HEK293 (cell line): ENCODE results near the gene DFFA.

Source experiments
- CTCF ChIA-PET: fragments of 350-600 bp; formaldehyde crosslinking; extraction: SDS; loops from one replicate; lab custom pipeline; 2021; ENCODE audit warnings: antibody characterized with exemption; lab: Yijun Ruan, JAX
- POLR2A ChIA-PET: fragments of 300-600 bp; formaldehyde crosslinking; extraction: SDS; loops from one replicate; lab custom pipeline; 2020; ENCODE audit warnings: antibody characterized with exemption, inconsistent platforms; lab: Yijun Ruan, JAX
- H3K27ac ChIP-seq: fragments of 200-500 bp; sonication (Bioruptor generic); 2 replicates; pipeline ENCODE4 v1.5.1; 2014; ENCODE audit warnings: low read depth, low read length, control low read depth, inconsistent platforms; ENCODE audit errors: extremely low read depth
- H3K36me3 ChIP-seq, 2 experiments: fragments of 200-500 bp in 1 of 2; sonication (Bioruptor generic) in 1 of 2; 1 replicate in 1 of 2; 2 replicates in 1 of 2; pipeline ENCODE4 v1.5.1; 2014 to 2017; ENCODE audit warnings: inconsistent platforms in 2 of 2, low read length in 2 of 2; ENCODE audit not compliant: control insufficient read depth in 2 of 2, insufficient read depth in 1 of 2
- H3K4me1 ChIP-seq: fragments of 200-500 bp; sonication (Bioruptor generic); 2 replicates; pipeline ENCODE4 v1.5.1; 2014; ENCODE audit warnings: mild to moderate bottlenecking, low read length, inconsistent platforms; ENCODE audit not compliant: control insufficient read depth, insufficient read depth
- H3K4me3 ChIP-seq: 2 replicates; pipeline ENCODE4 v1.5.1; 2011; ENCODE audit warnings: low read depth, mild to moderate bottlenecking, control low read depth, low read length, moderate library complexity
- H3K9me3 ChIP-seq: fragments of 200-500 bp; sonication (Bioruptor generic); 2 replicates; pipeline ENCODE4 v1.5.1; 2014; ENCODE audit warnings: low read depth, low read length, inconsistent platforms; ENCODE audit not compliant: control insufficient read depth, insufficient read depth
- BCL11A ChIP-seq: fragments of 450-650 bp; formaldehyde crosslinking; IDR thresholded peaks from 2 replicates; pipeline ENCODE4 v1.5.1; 2016; ENCODE audit warnings: low read depth, missing biosample characterization, missing genetic modification characterization
- BCL11B ChIP-seq: fragments of 450-650 bp; formaldehyde crosslinking; IDR thresholded peaks from 2 replicates; pipeline ENCODE4 v1.5.1; 2016; ENCODE audit warnings: low read depth, missing biosample characterization, missing genetic modification characterization
- EGR2 ChIP-seq: fragments of 450-650 bp; formaldehyde crosslinking; IDR thresholded peaks from 2 replicates; pipeline ENCODE4 v1.5.1; 2016; ENCODE audit warnings: low read depth, missing biosample characterization, missing genetic modification characterization
- HOXD13 ChIP-seq: sonication (generic); formaldehyde crosslinking; IDR thresholded peaks from 2 replicates; pipeline ENCODE4 v1.8.0; 2022; ENCODE audit warnings: missing genetic modification reagents, borderline replicate concordance
- PBX3 ChIP-seq: sonication (generic); formaldehyde crosslinking; IDR thresholded peaks from 2 replicates; pipeline ENCODE4 v1.8.1; 2022; ENCODE audit warnings: mild to moderate bottlenecking, moderate library complexity, missing genetic modification reagents
- PRDM1 ChIP-seq: fragments of 450-650 bp; formaldehyde crosslinking; IDR thresholded peaks from 2 replicates; pipeline ENCODE4; 2016; ENCODE audit warnings: missing biosample characterization, missing genetic modification characterization
- SP2 ChIP-seq: fragments of 450-650 bp; formaldehyde crosslinking; IDR thresholded peaks from 2 replicates; pipeline ENCODE4 v1.5.1; 2016; ENCODE audit warnings: missing biosample characterization, missing genetic modification characterization
- ZBTB21 ChIP-seq: fragments of 450-650 bp; formaldehyde crosslinking; IDR thresholded peaks from 2 replicates; pipeline ENCODE4 v1.5.1; 2017; ENCODE audit warnings: missing biosample characterization, missing genetic modification characterization
- ZBTB49 ChIP-seq: fragments of 450-650 bp; formaldehyde crosslinking; IDR thresholded peaks from 2 replicates; pipeline ENCODE4 v1.5.1; 2016; ENCODE audit warnings: missing biosample characterization, missing genetic modification characterization, low read depth
- ZBTB6 ChIP-seq: fragments of 450-650 bp; formaldehyde crosslinking; IDR thresholded peaks from 2 replicates; pipeline ENCODE4 v1.5.1; 2017; ENCODE audit warnings: missing biosample characterization, missing genetic modification characterization
- ZBTB8A ChIP-seq: fragments of 450-650 bp; formaldehyde crosslinking; IDR thresholded peaks from 2 replicates; pipeline ENCODE4 v1.5.1; 2016; ENCODE audit warnings: missing biosample characterization, missing genetic modification characterization
- ZFP37 ChIP-seq: fragments of 450-650 bp; formaldehyde crosslinking; IDR thresholded peaks from 2 replicates; pipeline ENCODE4 v1.5.1; 2016; ENCODE audit warnings: missing biosample characterization, missing genetic modification characterization
- ZNF121 ChIP-seq: fragments of 450-650 bp; formaldehyde crosslinking; IDR thresholded peaks from 2 replicates; pipeline ENCODE4 v1.5.1; 2016; ENCODE audit warnings: missing biosample characterization, missing genetic modification characterization
- ZNF513 ChIP-seq: fragments of 450-650 bp; IDR thresholded peaks from 2 replicates; pipeline ENCODE4 v1.5.1; 2018; ENCODE audit warnings: missing biosample characterization, missing genetic modification characterization
- ZNF677 ChIP-seq: fragments of 450-650 bp; IDR thresholded peaks from 2 replicates; pipeline ENCODE4 v1.5.0; 2018; ENCODE audit warnings: missing biosample characterization, mild to moderate bottlenecking, missing genetic modification characterization, moderate library complexity
- ZNF704 ChIP-seq: fragments of 450-650 bp; formaldehyde crosslinking; IDR thresholded peaks from 2 replicates; pipeline ENCODE4 v1.5.1; 2016; ENCODE audit warnings: missing biosample characterization, missing genetic modification characterization
- ZNF768 ChIP-seq: fragments of 450-650 bp; formaldehyde crosslinking; IDR thresholded peaks from 2 replicates; pipeline ENCODE4 v1.5.1; 2018; ENCODE audit warnings: missing biosample characterization, mild to moderate bottlenecking, missing genetic modification characterization
- ZNF776 ChIP-seq: fragments of 450-650 bp; formaldehyde crosslinking; IDR thresholded peaks from 2 replicates; pipeline ENCODE4 v1.5.0; 2017; ENCODE audit warnings: missing biosample characterization, missing genetic modification characterization, borderline replicate concordance
- ZNF830 ChIP-seq: fragments of 450-650 bp; IDR thresholded peaks from 2 replicates; pipeline ENCODE4 v1.5.0; 2018; ENCODE audit warnings: missing biosample characterization, missing genetic modification characterization, low read depth, mild to moderate bottlenecking, moderate library complexity
- ZSCAN5A ChIP-seq: fragments of 450-650 bp; formaldehyde crosslinking; IDR thresholded peaks from 2 replicates; pipeline ENCODE4 v1.5.1; 2016; ENCODE audit warnings: missing biosample characterization, missing genetic modification characterization

DFFA gene

GRCh38 chr1:10446790-10447422 is 25.4 kb downstream of the DFFA start:
- peaks cover 0 to 39% of the 10 kb centered on the region in 2 experiments; a peak in 2 of 3 replicates for H3K36me3 ChIP-seq
- no peak overlapping the region for H3K27ac ChIP-seq
- TF ChIP-seq ZBTB8A (tag by site-specific recombination) = no peak
- TF ChIP-seq EGR2 (tag by site-specific recombination) = no peak
- no peak for TF ChIP-seq ZNF513 (tag by site-specific recombination)
- TF ChIP-seq ZNF121 = peak; percentile 96
- TF ChIP-seq ZNF776 = no peak
- TF ChIP-seq PRDM1 (tag by site-specific recombination) = no peak
- no peak for TF ChIP-seq BCL11A (tag by site-specific recombination)
- TF ChIP-seq, all 188 proteins: peak for 1
- Histone ChIP-seq H3K9me3 (no peaks in the 10 kb centered on the region), H3K4me3 (no peak overlapping the region), H3K4me1 (no peaks in the 10 kb centered on the region)
- ChIA-PET CTCF (interaction anchor here (0.7 to 0.9 kb wide), 2 partner anchors 47 to 443 kb away, joined by 3 read pairs; no protein-coding TSS in a partner anchor), POLR2A (interaction anchor here (0.6 to 0.7 kb wide), 2 partner anchors 11 to 14 kb away, joined by 5 to 6 read pairs; no protein-coding TSS in a partner anchor)

GRCh38 chr1:10444795-10445397 is 27.4 kb downstream of the DFFA start:
- Histone ChIP-seq H3K27ac (no peak overlapping the region), H3K36me3 (peaks cover 4 to 45% of the 10 kb centered on the region in 2 experiments; a peak in 2 of 3 replicates), H3K4me3 (no peak overlapping the region), H3K4me1 (no peaks in the 10 kb centered on the region), H3K9me3 (no peaks in the 10 kb centered on the region)
- POLR2A ChIA-PET = interaction anchor here (0.6 kb wide), 1 partner anchor 296 kb away, joined by 4 read pairs; no protein-coding TSS in a partner anchor
- CTCF ChIA-PET = interaction anchor here (0.6 to 1.2 kb wide), 3 partner anchors 14 to 49 kb away, joined by 3 to 4 read pairs (median 3); no protein-coding TSS in a partner anchor
- TF ChIP-seq ZSCAN5A (no peak), ZFP37 (no peak), HOXD13 (no peak), ZNF121 (peak; percentile 72; the same call in 1 of the 2 replicates)
- TF ChIP-seq, all 188 proteins: peak for 1

- Histone ChIP-seq H3K4me3 (no peak overlapping the region), H3K36me3 (peaks cover 4 to 48% of the 10 kb centered on the region in 2 experiments; a peak in 2 of 3 replicates), H3K4me1 (no peaks in the 10 kb centered on the region), H3K27ac (no peak overlapping the region), H3K9me3 (no peaks in the 10 kb centered on the region)
- ChIA-PET POLR2A (interaction anchor here (0.7 kb wide), 1 partner anchor 8 kb away, joined by 5 read pairs; no protein-coding TSS in a partner anchor), CTCF (interaction anchor here (0.6 to 1.2 kb wide), 3 partner anchors 13 to 50 kb away, joined by 3 to 4 read pairs (median 3); no protein-coding TSS in a partner anchor)
- TF ChIP-seq ZNF768 (tag by site-specific recombination) = no peak
- TF ChIP-seq PBX3 (CRISPR knock-in tag) = no peak
- no peak for TF ChIP-seq ZNF704 (tag by site-specific recombination)
- no peak for TF ChIP-seq ZNF677 (tag by site-specific recombination)
- no peak for TF ChIP-seq ZNF830 (tag by site-specific recombination)
- no peak for TF ChIP-seq SP2 (tag by site-specific recombination)
- no peak for TF ChIP-seq ZBTB49 (tag by site-specific recombination)
- TF ChIP-seq ZBTB21 (tag by site-specific recombination) = no peak
- no peak for TF ChIP-seq BCL11B (tag by site-specific recombination)
- no peak for TF ChIP-seq ZBTB6 (tag by site-specific recombination)
Observed at GRCh38 chr1:10444248-10444647, 28.1 kb downstream of the DFFA start.
